HS-27A (cell line): ENCODE results near the gene FAM199X.

Experiments
- DNase-seq: peaks from one replicate; pipeline ENCODE4 v3.0.0-alpha.2; 2012; ENCODE audit warnings: low read depth, missing footprints

The FAM199X gene

GRCh38 chrX:104165894-104166734 lies at the start of gene FAM199X:
Gene FAM199X (plus strand): TSS chrX:104166453. CDS start chrX:104166786, 333 bp downstream.
- peak; percentile 38 for DNase-seq

GRCh38 chrX:104117759-104118158 lies 48.5 kb upstream of the FAM199X start:
- DNase-seq, result no peak

GRCh38 chrX:104118765-104119164 lies 47.5 kb upstream of the FAM199X start:
- DNase-seq, result no peak

GRCh38 chrX:104122829-104123228 lies 43.4 kb upstream of the FAM199X start:
- DNase-seq, result no peak

- DNase-seq, result no peak
These were observed 39.4 kb upstream of the FAM199X start for GRCh38 chrX:104126856-104127255.

GRCh38 chrX:104130808-104131207 lies 35.4 kb upstream of the FAM199X start:
- no peak for DNase-seq

GRCh38 chrX:104134583-104135261 lies 31.5 kb upstream of the FAM199X start:
- no peak for DNase-seq

GRCh38 chrX:104135677-104136076 lies 30.6 kb upstream of the FAM199X start:
- DNase-seq, result no peak

- no peak for DNase-seq
These were observed 29.8 kb upstream of the FAM199X start for GRCh38 chrX:104136241-104137019.

GRCh38 chrX:104137496-104137895 lies 28.8 kb upstream of the FAM199X start:
- no peak for DNase-seq

- DNase-seq, result no peak
These were observed 25.0 kb upstream of the FAM199X start for GRCh38 chrX:104141087-104141760.

- no peak for DNase-seq
These were observed 15.2 kb upstream of the FAM199X start for GRCh38 chrX:104151037-104151436.

GRCh38 chrX:104156630-104157529 lies 9.4 kb upstream of the FAM199X start, which contains the start of gene SLC25A53:
Gene SLC25A53 (minus strand): TSS chrX:104157009. CDS start chrX:104105257, 51,752 bp downstream.
- peak; percentile 61 for DNase-seq

GRCh38 chrX:104166735-104167436 lies 633 bp downstream of the FAM199X start:
- no peak for DNase-seq

GRCh38 chrX:104168127-104168526 lies 1.9 kb downstream of the FAM199X start:
- DNase-seq, result no peak

GRCh38 chrX:104172121-104172520 lies 5.9 kb downstream of the FAM199X start:
- DNase-seq, result no peak

- no peak for DNase-seq
These were observed 6.5 kb downstream of the FAM199X start for GRCh38 chrX:104172788-104173187.

- no peak for DNase-seq
These were observed 7.6 kb downstream of the FAM199X start for GRCh38 chrX:104173841-104174240.

GRCh38 chrX:104183685-104184084 lies 17.4 kb downstream of the FAM199X start:
- DNase-seq, result no peak

GRCh38 chrX:104187931-104188330 lies 21.7 kb downstream of the FAM199X start:
- no peak for DNase-seq
